ENCODE data around the gene RABGAP1.

RABGAP1 gene

DNA sequence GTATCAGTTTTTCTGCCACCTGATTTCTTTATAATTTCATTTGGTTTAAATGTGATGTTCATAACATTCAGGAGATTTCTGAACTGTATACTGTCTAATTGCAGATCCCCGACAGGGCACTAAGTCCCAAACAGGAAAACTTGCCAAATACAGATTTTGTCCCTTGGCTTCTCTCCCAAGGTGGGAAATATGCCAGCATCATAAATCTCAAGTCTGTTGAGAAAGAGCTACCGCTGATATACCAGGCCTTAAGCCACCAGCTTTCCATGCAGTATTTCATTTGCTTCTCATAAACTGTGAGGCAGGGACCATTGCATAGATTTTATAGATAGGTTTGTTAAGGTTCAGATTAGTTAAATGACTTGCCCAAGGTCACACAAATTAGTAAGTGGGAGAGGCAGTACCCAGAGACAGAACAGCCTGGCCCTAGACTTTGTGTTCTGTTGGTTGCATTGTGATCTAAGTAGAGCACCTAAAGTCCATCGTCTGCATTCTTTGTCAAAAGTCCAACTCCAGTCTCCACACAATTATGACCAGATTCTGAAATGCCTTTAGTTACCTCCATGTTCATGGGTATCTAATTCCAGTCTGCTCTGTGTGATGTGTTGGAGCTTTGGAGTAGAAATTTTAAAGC, 108.9 kb downstream of the RABGAP1 start:
- DNase-seq, result no peak

DNA sequence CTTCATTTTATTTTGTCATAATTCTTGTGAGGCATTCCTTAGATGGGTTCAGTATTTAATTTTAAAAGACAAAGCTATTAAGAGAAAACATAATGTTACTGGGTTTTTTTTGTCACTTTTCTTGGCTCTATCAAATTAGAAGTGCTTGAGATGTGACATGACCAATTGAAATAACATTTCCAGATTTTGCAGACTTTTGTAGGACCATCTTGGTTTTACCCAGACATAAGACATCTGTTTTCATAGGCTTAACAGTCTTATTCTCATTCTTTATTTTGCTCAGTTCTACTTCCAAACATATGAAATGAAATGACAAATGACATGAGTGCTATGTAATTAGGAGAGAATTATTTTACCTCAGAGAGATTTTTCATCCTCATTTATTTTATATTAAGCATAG, 112.2 kb downstream of the RABGAP1 start:
- DNase-seq, result no peak

DNA sequence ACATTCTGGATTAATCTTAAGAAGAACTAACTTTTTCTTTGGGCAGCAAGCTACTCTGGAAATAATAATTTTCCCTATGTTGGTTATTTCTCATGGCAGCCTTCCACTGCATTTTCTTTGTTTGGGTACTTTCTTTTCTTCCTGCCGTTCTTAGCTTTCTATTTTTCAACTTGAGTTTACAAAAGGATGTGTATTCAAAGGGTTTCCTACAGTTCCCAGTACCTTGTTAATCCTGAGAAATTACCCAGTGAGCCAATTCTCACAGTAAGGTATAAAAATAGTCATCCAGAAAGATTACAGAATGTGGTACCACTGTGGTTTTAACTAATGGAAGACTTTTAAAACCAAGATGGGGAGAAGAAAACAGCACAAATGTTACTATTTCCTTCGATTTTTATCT, 112.9 kb downstream of the RABGAP1 start:
- no peak for DNase-seq

GRCh38 chr9:123058834-123059233, 118.0 kb downstream of the RABGAP1 start:
- no peak for DNase-seq

- DNase-seq, result no peak
These were observed 118.8 kb downstream of the RABGAP1 start for GRCh38 chr9:123059472-123060220.

DNA sequence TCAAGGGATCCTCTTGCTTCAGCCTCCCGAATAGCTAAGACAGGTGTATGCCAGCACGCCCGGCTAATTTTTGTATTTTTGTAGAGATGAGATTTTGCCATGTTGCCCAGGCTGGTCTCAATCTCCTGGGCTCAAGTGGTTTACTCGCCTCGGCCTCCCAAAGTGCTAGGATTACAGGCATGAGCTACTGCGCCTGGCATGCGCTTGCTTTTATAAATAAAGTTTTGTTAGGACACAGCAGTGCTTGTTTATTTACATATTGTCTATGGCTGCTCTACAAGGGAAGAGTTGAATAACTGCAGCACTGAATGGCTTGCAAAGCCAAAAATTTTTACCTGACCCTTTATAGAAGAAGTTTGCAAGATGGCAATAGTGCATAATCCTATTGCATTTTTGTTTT, 120.4 kb downstream of the RABGAP1 start:
- no peak for DNase-seq

DNA sequence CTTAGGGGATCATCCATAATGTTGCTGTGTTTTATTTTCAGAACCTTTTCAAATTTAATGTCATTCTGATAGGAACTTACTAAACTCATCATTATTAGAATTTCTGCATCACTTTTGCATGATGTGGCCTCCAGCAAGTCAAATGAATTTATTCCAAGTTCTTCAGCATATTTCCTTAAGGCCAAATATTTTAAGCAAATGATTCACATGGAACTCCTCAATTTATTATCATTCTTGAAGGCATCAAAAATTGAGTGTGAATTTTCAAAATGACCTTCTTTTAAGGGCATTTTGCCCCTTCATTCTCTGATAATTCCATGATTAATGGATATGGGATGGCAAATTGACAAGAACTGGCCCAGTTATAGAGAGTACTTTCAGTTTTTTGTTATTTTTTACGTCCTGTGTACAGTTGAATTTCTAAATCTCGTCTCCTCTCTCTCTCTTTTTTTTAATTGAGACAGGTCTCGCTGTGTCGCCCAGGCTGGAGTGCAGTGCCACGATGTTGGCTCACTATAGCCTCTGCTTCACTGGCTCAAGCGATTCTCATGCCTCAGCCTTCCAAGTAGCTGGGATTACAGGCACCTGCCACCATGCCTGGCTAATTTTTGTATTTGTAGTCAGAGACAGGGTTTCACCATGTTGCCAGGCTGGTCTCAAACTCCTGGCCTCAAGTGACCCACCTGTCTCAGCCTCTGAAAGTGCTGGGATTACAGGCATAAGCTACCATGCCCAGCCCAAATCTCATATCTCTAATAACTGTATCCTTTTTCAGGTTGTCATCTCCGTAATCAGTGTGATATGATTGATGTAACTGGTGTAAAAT, 121.7 kb downstream of the RABGAP1 start:
- DNase-seq, result no peak

- DNase-seq, result no peak
These were observed 122.4 kb downstream of the RABGAP1 start for GRCh38 chr9:123063177-123063598.

DNA sequence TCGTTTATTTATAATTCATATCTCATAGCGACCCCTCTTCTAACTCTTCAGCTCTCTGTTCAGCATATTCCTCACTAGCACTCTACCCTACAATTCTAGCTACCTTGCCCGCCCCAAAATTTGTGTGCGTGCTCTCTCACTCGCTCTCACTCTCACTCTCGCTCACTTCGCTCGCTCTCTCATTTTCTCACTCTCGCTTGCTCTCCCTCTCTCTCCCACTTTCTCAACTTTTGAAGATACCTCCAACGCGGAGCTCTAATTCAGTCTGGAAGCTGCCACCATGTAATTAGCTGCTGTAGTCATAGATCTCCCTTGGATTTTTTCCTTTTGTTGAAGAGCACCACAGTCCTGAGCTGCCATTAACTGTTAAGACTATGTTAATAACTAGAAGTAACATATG, 123.1 kb downstream of the RABGAP1 start:
- no peak for DNase-seq

- no peak for DNase-seq
These were observed 123.9 kb downstream of the RABGAP1 start for GRCh38 chr9:123064716-123065115.

- DNase-seq, result no peak
These were observed 124.4 kb downstream of the RABGAP1 start for GRCh38 chr9:123065196-123065595.

DNA sequence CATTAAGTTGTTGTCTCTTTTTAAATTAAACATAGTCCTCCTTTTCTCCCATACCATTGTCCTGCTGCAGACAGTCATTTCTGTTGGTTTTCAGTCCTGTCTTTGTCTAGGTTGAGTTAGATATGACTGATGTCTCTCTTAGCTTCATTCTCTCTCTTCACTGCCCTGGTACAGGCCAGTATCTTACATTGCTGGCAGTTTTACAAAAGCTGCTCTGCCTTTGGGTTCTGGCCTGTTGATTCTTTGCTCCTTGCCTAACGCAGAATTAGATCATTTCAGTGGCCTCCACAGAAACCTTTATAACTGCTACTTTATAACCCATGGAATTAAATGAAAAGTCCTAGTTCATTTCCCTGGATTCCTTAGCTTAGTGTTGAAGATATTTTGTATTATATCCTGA, 126.3 kb downstream of the RABGAP1 start:
- DNase-seq, result no peak

DNA sequence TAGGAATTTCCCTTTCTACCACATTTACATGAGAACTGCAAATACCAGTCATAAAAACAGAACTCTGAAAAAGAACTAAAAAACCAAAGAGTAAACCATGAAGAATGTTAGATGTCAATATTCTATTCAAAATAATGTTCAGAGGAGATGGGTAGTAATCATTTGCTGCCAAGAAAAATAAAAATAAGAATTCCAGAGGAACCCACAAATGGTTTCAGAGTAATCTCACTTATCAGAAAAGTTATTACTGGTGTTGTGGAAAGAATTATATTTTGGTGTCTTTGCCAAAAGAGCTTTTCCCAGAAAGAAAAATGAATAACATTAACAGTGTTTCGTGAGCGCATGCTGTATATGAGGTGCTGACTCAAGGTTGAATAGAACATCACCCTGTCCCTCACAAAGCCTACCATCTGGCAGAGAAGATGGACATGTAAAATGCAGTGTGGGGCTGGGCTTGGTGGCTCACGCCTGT, 128.2 kb downstream of the RABGAP1 start:
- no peak for DNase-seq

- peak; percentile 16 for DNase-seq
These were observed 129.4 kb downstream of the RABGAP1 start for GRCh38 chr9:123070198-123070597.

DNA sequence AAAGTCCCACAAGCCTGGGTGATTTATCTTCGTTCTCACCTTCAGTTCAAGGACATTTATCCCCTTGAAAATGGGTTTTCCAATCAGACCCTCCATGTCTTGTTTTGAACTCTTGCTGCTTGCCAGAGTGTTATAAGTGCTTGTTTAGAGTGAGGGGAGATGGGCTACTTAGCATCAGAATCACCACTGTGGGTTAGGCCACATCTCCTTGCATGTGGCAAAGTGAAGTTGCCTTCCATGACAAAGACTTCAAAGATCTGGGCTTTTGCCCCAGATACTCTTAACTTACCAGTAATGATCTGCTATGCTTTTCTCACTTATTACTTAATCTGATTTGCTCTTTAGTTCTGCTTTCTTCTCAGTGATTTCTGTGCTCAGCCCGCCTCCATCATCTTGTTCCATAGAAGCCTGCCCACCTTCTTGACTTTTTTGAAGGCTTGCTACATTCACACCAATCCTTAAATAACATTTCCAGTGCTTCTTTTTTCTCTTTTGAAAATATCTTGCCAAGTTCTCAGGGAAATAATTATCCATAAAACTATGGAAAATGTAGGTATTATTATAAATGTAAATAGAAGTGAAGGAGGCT, 131.7 kb downstream of the RABGAP1 start:
- no peak for DNase-seq

DNA sequence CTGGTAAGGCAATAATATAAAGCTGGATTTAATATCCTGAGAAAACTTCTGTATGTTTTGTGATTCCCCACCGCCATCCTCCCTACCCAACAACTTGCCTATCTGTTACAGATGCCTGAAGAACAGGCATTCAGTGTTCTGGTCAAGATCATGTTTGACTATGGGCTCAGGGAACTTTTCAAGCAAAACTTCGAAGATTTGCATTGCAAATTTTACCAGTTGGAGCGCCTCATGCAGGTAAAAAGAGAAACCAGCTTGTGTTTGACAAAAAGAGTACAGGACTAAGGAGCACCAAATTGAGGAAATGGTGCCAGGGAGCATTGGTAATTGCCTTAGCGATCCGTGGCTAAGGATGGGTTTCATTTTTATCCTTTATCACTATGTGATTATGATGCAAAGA, 132.6 kb downstream of the RABGAP1 start:
- no peak for DNase-seq

DNA sequence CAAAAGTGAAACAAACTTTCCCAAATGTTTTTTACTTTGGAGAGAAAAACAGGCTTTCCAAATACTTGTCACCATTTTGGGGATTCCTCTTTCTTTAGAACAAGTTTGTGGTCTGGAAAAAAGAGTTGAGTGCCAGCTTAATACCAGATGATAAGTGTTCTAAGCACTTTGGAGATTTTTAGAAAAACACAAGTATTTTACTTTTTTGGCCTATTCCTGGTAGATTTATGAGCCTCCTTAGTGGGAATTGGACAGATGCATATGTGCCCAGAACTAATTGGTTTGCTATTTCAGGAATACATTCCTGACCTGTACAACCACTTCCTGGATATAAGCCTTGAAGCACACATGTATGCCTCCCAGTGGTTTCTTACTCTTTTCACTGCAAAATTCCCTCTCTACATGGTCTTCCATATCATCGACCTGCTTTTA, 133.2 kb downstream of the RABGAP1 start:
- no peak for DNase-seq

DNA sequence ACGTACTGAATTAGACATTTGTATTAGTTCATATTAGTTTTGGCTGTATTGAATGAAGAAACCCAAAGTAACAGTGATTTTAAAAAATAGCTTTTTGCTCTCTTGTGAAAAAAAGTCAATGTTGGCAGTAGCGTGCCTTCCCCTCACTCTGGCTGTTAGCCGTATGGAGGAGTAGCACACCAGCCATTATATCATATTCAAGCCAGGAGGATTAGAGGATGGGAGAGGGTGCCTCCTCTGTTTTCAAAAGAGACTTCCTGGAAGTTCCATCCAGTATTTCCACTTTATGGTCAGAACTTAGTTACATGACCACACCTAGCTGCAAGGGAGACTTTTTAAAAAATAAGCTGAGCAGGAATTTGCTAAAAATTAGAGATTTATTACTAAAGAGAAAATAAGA, 133.8 kb downstream of the RABGAP1 start:
- no peak for DNase-seq

DNA sequence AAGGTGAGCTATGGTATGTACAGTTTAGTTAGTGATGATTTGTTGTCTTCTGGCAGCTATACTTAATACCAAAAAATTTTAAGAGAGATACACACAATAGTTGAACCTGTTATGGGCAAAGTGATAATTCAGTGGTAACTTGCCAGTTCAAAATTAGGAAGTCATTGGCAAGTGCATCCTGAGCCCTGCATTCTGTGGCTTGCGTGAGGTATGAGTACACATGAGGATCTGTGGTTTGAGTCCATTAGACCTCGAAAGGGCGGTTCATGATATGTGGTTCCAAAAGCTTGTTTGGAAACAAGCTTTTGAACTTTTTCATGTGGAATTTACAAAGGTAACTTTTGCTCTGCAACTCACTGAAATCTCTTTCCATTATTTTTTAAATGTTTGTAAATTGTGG, 139.6 kb downstream of the RABGAP1 start:
- no peak for DNase-seq

DNA sequence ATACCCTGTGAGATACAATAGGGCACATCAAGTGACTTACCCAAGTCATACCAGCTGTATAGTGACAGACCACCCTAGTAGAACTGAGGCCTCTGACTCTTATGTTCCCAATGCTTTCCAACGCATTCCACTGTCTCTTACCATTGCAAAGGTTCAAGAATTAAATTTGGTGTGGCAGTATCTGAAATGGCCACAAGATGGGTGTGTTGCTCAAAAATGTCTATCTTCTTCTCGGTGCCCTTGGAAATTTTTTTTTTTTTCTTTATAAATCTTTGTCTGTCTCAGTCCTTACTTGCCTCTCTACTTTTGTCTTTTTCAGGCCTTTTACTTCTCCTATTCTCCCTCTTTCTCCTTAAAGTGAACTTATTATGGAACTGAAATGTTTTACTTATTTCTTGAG, 141.0 kb downstream of the RABGAP1 start:
- DNase-seq, result no peak

DNA sequence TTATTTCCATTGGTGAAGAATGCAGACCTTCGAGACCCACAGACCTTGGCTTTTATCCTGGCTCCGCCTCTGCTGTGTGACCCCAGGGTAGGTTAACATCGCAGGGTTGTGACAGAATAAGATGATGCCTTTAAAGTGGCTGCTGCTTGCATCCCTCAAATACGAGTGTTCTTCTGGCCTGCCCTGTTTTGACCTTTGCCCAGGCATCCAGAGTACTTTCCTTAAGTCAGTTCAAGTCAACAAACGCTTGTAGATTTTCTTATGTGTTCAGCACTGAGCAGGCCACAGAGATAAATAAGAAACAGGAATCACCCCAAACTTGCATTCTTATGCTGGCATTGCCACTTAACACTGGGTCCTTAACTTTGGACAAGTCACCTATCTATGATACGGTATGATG, 142.9 kb downstream of the RABGAP1 start:
- no peak for DNase-seq

GRCh38 chr9:123084256-123084655, 143.4 kb downstream of the RABGAP1 start:
- DNase-seq, result no peak

- no peak for DNase-seq
These were observed 145.1 kb downstream of the RABGAP1 start for GRCh38 chr9:123085916-123086315.

Measured in stimulated activated CD4-positive, alpha-beta T cell treated with anti-CD3 and anti-CD28 coated beads, Interleukin-1b, Interleukin-23, amount 100 ng/mL, for 48 hours (primary cell).